H1 (cell line): ENCODE measurements around the gene CCNG2. TPM values are rescaled to one million over a fixed set of nuclear protein-coding genes. Genes with fewer than 3 reads are reported as not detected.

Experiments
- E2F6 ChIP-seq: IDR thresholded peaks from 2 replicates; pipeline ENCODE4 v1.6.1; 2012; ENCODE audit warnings: inconsistent platforms
- GTF2F1 ChIP-seq: IDR thresholded peaks from 2 replicates; pipeline ENCODE4 v1.6.1; 2012; ENCODE audit warnings: low read depth, low read length, improper control_type of control experiment, borderline replicate concordance
- JUN ChIP-seq: IDR thresholded peaks from 2 replicates; pipeline ENCODE4 v1.6.1; 2011; ENCODE audit warnings: low read depth, mild to moderate bottlenecking, improper control_type of control experiment, low read length
- NRF1 ChIP-seq: IDR thresholded peaks from 2 replicates; pipeline ENCODE4 v1.6.1; 2011; ENCODE audit warnings: mild to moderate bottlenecking, low read depth, low read length, improper control_type of control experiment
- RNF2 ChIP-seq: fragments of 200-900, 300-1000 bp; sonication (generic); IDR thresholded peaks from 2 replicates; pipeline ENCODE4 v1.7.1; 2016; ENCODE audit warnings: borderline replicate concordance, low read depth, mild to moderate bottlenecking, antibody characterized with exemption, low read length; ENCODE audit not compliant: poor library complexity, severe bottlenecking; ENCODE audit errors: missing control alignments
- SRF ChIP-seq: IDR thresholded peaks from 2 replicates; pipeline ENCODE4 v1.6.1; 2011; ENCODE audit warnings: mild to moderate bottlenecking, low read depth, low read length, moderate library complexity
- polyA plus RNA-seq, 7 experiments: library from polyadenylated mRNA; depleted of rRNA in 3 of 7; stranded (reverse) in 5 of 7; unstranded in 2 of 7; fragments of >200 nt in 5 of 7; fragments of 200-250 nt in 2 of 7; gene quantifications; 1 replicate in 5 of 7; 2 replicates in 1 of 7; 4 replicates in 1 of 7; pipeline versions ENCODE4 v1.2.1 to v1.2.3, GENCODE V29; 2011 to 2013; ENCODE audit warnings: missing spikeins in 2 of 7, mixed read lengths in 2 of 7
- total RNA-seq: library from RNA; stranded (reverse); fragmentation: NEBNext Ultra II Directional; extraction: Animal tissue kit (Norgen Biotek cat#: 25700); gene quantifications from 2 replicates; pipeline ENCODE4 v1.2.1, GENCODE V29; 2021

CCNG2 gene
- total and polyA plus RNA-seq, 2 of the 8 experiments (the other 6 are each of a cell fraction or from before 2014, with no cell fraction given), result 3.5 to 13.9 TPM

DNA sequence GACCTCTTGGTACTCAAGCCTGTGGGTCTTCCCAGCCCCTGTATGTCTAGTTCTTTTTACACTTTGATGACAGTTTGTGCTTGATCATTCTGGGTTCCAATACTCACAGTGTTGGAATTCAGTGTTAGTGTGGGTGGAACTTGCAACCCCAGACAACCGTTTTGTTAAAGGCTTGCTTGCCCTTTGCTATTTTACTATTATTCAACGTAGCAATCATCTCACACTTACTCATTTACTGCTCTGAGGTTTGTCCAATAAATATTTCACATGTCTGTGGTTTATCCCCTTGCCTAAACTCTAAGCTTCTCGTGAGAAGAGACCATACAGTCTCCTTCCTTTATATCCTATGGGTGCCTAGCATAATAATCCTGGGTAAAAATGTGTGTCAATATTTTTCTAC is 15.3 kb downstream of the CCNG2 start (continued):
- TF ChIP-seq SRF, result no peak
- no peak for TF ChIP-seq E2F6
- TF ChIP-seq GTF2F1, result no peak
- TF ChIP-seq JUN, result no peak
- no peak for TF ChIP-seq RNF2
- TF ChIP-seq NRF1, result no peak
